ENCODE measurements around the gene PDIK1L. TPM values are rescaled to one million over a fixed set of nuclear protein-coding genes. Genes with fewer than 3 reads are reported as not detected.

Gene PDIK1L
- total and polyA plus RNA-seq, 4 donors: 3.2 to 9.2 (median 4.8) TPM

DNA sequence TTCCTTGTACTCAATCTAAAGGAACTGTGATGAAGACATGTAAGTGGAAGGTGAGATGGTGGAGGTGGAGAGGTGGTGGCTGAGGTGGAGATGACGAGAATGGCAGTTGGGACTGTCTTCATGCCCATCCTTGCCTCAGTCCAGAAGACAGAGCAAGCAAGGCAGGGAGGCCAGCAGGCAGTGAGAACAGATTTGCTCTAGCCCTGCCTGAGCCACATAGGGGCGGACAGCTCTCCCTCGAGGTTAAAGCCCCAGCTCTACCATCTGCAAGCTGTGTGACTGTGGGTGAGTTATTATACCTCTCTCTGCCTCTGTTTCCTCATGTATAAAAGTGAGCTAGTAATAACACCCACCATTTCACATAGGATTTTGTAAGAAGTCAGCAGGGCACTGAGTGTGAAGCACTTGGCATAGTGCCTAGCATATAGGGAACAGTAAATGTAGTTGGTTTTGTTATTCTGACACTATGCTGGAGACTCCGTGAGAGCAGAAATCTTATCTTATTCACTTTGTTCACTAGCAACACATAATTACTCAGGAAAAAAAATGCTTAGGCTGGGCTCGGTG is 42.4 kb downstream of the PDIK1L start:
- Histone ChIP-seq H3K36me3 (ENCODE audit: control insufficient read depth in 4 of 4, insufficient read depth in 3 of 4, low read depth in 1 of 4, low read length in 3 of 4) (no peaks in the 10 kb centered on the region), H3K27me3 (ENCODE audit: control insufficient read depth in 4 of 4, insufficient read depth in 4 of 4, low read length in 3 of 4) (peaks cover 0 to 4% (median 0%) of the 10 kb centered on the region in 4 donors), H3K4me1 (ENCODE audit: control insufficient read depth in 4 of 4, insufficient read depth in 4 of 4, low read length in 3 of 4) (no peaks in the 10 kb centered on the region), H3K27ac (ENCODE audit: low read depth in 1 of 2, low read length in 2 of 2) (no peak overlapping the region), H3K4me3 (ENCODE audit: low read depth in 1 of 3, low read length in 3 of 3) (no peak overlapping the region), H3K9ac (ENCODE audit: low read depth in 1 of 2, low read length in 2 of 2) (no peak overlapping the region), H3K9me3 (ENCODE audit: control insufficient read depth in 4 of 4, low read length in 3 of 4) (no peaks in the 10 kb centered on the region)
- no peak for TF ChIP-seq HNF4G (IDR thresholded peaks at IDR 0.05)
- TF ChIP-seq FOXA2 (IDR thresholded peaks at IDR 0.05): no peak
- no peak for TF ChIP-seq RXRA (IDR thresholded peaks at IDR 0.05)
- TF ChIP-seq NR2F2 (IDR thresholded peaks at IDR 0.05): no peak
- TF ChIP-seq, protein P1, sequence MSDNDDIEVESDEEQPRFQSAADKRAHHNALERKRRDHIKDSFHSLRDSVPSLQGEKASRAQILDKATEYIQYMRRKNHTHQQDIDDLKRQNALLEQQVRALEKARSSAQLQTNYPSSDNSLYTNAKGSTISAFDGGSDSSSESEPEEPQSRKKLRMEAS (IDR thresholded peaks at IDR 0.05): no peak
- TF ChIP-seq GABPA (IDR thresholded peaks at IDR 0.05 in 1 of 2, conservative IDR thresholded peaks at IDR 0.05 in 1 of 2): no peak
- TF ChIP-seq SP1 (IDR thresholded peaks at IDR 0.05): no peak
- no peak for TF ChIP-seq TAF1 (conservative IDR thresholded peaks at IDR 0.05)
- TF ChIP-seq HNF4A (conservative IDR thresholded peaks at IDR 0.05): no peak
- TF ChIP-seq, protein P2, sequence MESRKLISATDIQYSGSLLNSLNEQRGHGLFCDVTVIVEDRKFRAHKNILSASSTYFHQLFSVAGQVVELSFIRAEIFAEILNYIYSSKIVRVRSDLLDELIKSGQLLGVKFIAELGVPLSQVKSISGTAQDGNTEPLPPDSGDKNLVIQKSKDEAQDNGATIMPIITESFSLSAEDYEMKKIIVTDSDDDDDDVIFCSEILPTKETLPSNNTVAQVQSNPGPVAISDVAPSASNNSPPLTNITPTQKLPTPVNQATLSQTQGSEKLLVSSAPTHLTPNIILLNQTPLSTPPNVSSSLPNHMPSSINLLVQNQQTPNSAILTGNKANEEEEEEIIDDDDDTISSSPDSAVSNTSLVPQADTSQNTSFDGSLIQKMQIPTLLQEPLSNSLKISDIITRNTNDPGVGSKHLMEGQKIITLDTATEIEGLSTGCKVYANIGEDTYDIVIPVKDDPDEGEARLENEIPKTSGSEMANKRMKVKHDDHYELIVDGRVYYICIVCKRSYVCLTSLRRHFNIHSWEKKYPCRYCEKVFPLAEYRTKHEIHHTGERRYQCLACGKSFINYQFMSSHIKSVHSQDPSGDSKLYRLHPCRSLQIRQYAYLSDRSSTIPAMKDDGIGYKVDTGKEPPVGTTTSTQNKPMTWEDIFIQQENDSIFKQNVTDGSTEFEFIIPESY (IDR thresholded peaks at IDR 0.05): no peak
- no peak for TF ChIP-seq RAD21 (IDR thresholded peaks at IDR 0.05)
- TF ChIP-seq JUND (IDR thresholded peaks at IDR 0.05): no peak
- no peak for TF ChIP-seq EGR1 (IDR thresholded peaks at IDR 0.05; ENCODE audit: low read depth in 2 of 2)
- no peak for TF ChIP-seq YY1 (IDR thresholded peaks at IDR 0.05)
- TF ChIP-seq, protein P3, sequence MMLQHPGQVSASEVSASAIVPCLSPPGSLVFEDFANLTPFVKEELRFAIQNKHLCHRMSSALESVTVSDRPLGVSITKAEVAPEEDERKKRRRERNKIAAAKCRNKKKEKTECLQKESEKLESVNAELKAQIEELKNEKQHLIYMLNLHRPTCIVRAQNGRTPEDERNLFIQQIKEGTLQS (IDR thresholded peaks at IDR 0.05): no peak
- TF ChIP-seq, protein P4, sequence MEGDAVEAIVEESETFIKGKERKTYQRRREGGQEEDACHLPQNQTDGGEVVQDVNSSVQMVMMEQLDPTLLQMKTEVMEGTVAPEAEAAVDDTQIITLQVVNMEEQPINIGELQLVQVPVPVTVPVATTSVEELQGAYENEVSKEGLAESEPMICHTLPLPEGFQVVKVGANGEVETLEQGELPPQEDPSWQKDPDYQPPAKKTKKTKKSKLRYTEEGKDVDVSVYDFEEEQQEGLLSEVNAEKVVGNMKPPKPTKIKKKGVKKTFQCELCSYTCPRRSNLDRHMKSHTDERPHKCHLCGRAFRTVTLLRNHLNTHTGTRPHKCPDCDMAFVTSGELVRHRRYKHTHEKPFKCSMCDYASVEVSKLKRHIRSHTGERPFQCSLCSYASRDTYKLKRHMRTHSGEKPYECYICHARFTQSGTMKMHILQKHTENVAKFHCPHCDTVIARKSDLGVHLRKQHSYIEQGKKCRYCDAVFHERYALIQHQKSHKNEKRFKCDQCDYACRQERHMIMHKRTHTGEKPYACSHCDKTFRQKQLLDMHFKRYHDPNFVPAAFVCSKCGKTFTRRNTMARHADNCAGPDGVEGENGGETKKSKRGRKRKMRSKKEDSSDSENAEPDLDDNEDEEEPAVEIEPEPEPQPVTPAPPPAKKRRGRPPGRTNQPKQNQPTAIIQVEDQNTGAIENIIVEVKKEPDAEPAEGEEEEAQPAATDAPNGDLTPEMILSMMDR (IDR thresholded peaks at IDR 0.05; ENCODE audit: low read depth, low read length, missing input control): no peak
- TF ChIP-seq, protein P5, sequence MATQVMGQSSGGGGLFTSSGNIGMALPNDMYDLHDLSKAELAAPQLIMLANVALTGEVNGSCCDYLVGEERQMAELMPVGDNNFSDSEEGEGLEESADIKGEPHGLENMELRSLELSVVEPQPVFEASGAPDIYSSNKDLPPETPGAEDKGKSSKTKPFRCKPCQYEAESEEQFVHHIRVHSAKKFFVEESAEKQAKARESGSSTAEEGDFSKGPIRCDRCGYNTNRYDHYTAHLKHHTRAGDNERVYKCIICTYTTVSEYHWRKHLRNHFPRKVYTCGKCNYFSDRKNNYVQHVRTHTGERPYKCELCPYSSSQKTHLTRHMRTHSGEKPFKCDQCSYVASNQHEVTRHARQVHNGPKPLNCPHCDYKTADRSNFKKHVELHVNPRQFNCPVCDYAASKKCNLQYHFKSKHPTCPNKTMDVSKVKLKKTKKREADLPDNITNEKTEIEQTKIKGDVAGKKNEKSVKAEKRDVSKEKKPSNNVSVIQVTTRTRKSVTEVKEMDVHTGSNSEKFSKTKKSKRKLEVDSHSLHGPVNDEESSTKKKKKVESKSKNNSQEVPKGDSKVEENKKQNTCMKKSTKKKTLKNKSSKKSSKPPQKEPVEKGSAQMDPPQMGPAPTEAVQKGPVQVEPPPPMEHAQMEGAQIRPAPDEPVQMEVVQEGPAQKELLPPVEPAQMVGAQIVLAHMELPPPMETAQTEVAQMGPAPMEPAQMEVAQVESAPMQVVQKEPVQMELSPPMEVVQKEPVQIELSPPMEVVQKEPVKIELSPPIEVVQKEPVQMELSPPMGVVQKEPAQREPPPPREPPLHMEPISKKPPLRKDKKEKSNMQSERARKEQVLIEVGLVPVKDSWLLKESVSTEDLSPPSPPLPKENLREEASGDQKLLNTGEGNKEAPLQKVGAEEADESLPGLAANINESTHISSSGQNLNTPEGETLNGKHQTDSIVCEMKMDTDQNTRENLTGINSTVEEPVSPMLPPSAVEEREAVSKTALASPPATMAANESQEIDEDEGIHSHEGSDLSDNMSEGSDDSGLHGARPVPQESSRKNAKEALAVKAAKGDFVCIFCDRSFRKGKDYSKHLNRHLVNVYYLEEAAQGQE (IDR thresholded peaks at IDR 0.05): no peak
- WGBS: 68% methylated on average over 5 of the region's 5 CpGs
- DNase-seq (ENCODE audit: low spot score): no peak

Measured in liver (tissue), 9 donors.